IMR-90 (cell line): ENCODE results near the gene TAS2R8.

ENCODE experiments used
- CEBPB ChIP-seq: IDR thresholded peaks from 2 replicates; pipeline ENCODE4 v1.6.1; 2012; ENCODE audit warnings: low read depth, low read length, improper control_type of control experiment
- POLR2A ChIP-seq: IDR thresholded peaks from 2 replicates; pipeline ENCODE4 v1.6.1; 2012; ENCODE audit warnings: mild to moderate bottlenecking, low read depth, low read length
- RAD21 ChIP-seq: IDR thresholded peaks from 2 replicates; pipeline ENCODE4 v1.6.1; 2012; ENCODE audit warnings: low read length, improper control_type of control experiment
- TF ChIP-seq, protein P1 (sequence below): conservative IDR thresholded peaks from 2 replicates; pipeline ENCODE4 v1.5.1; 2012; ENCODE audit warnings: mild to moderate bottlenecking, low read depth, low read length, improper control_type of control experiment

DNA sequence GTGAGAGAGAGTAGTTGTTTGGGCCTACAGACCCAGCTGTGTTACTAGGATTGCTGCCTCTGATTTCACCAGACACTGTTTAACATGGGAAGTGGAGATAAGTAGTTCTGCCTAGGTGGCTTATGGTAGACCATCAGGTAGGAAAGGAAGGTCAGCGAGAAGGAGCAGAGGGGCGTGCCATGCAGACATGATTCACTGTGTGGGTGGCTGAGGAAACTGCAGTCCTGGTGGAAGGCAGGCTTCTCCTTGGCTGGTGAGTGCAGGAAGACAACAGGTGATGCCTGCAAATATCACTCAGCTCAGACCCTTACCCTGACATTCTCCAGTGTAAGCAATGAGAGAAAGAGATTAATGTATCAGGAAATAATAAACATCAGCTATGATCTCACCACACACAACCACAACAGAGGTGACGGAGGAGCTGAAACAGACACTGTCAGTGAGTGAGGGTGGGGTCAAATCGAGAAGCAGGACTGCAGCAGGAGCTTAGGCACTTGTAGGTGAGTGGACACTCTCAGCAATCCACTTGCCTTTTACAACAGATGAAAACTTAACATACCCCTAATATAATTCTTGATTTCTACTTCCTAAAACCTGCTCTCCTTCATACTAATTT lies 44.3 kb upstream of the TAS2R8 start:
- TF ChIP-seq RAD21, result no peak
- TF ChIP-seq, protein P1, sequence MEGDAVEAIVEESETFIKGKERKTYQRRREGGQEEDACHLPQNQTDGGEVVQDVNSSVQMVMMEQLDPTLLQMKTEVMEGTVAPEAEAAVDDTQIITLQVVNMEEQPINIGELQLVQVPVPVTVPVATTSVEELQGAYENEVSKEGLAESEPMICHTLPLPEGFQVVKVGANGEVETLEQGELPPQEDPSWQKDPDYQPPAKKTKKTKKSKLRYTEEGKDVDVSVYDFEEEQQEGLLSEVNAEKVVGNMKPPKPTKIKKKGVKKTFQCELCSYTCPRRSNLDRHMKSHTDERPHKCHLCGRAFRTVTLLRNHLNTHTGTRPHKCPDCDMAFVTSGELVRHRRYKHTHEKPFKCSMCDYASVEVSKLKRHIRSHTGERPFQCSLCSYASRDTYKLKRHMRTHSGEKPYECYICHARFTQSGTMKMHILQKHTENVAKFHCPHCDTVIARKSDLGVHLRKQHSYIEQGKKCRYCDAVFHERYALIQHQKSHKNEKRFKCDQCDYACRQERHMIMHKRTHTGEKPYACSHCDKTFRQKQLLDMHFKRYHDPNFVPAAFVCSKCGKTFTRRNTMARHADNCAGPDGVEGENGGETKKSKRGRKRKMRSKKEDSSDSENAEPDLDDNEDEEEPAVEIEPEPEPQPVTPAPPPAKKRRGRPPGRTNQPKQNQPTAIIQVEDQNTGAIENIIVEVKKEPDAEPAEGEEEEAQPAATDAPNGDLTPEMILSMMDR, result no peak
- TF ChIP-seq CEBPB, result no peak
- no peak for TF ChIP-seq POLR2A
